Breast epithelium (tissue), 4 donors: Measurements from ENCODE around the gene BAG5. TPM values are rescaled to one million over a fixed set of nuclear protein-coding genes. Genes with fewer than 3 reads are reported as not detected.

ENCODE experiments used
- DNase-seq, 2 donors: peaks; one replicate each; pipeline ENCODE4 v3.0.0-alpha.2; 2019; ENCODE audit warnings: low spot score in 2 of 2
- H3K27ac ChIP-seq, 2 donors: fragments of 200-600 bp; sonication (generic) in 1 of 2; one replicate each; pipeline ENCODE4 v1.5.1; 2016 to 2019; ENCODE audit warnings: mild to moderate bottlenecking in 1 of 2
- H3K27me3 ChIP-seq, 2 donors: fragments of 200-600 bp; sonication (generic) in 1 of 2; one replicate each; pipeline versions ENCODE4 v1.5.1 to v1.6.0; 2017 to 2019; ENCODE audit warnings: control low read depth in 1 of 2, mild to moderate bottlenecking in 1 of 2
- H3K36me3 ChIP-seq: fragments of 200-600 bp; one replicate; pipeline ENCODE4 v1.5.1; 2019
- H3K4me1 ChIP-seq, 2 donors: fragments of 200-600 bp; sonication (generic); one replicate each; pipeline ENCODE4 v1.5.1; 2016 to 2019; ENCODE audit warnings: control low read depth in 1 of 2
- H3K4me3 ChIP-seq, 3 donors: fragments of 200-600 bp; sonication (generic); 1 replicate in 2 of 3; 2 replicates in 1 of 3; pipeline ENCODE4 v1.5.1; 2016 to 2019; ENCODE audit warnings: mild to moderate bottlenecking in 3 of 3, moderate library complexity in 2 of 3
- H3K9me3 ChIP-seq, 2 donors: fragments of 200-600 bp; sonication (generic) in 1 of 2; one replicate each; pipeline ENCODE4 v1.5.1; 2016 to 2019; ENCODE audit warnings: control low read depth in 1 of 2
- CTCF ChIP-seq, 3 donors: fragments of 450-650 bp; IDR thresholded peaks; one replicate each; pipeline ENCODE4 v1.5.1; 2016 to 2017; ENCODE audit warnings: antibody characterized with exemption in 3 of 3, mild to moderate bottlenecking in 3 of 3, moderate library complexity in 3 of 3
- POLR2A ChIP-seq: fragments of 450-650 bp; IDR thresholded peaks from one replicate; pipeline ENCODE4 v1.6.1; 2016; ENCODE audit warnings: antibody characterized with exemption, mild to moderate bottlenecking, moderate library complexity
- POLR2AphosphoS5 ChIP-seq, 3 donors: sonication (generic); formaldehyde crosslinking; IDR thresholded peaks; one replicate each; pipeline ENCODE4 v1.6.1; 2017; ENCODE audit warnings: antibody characterized with exemption in 3 of 3
- intact Hi-C: fragments of 100-400 bp; cut with DNase I; formaldehyde crosslinking; loops from one replicate; pipeline ENCODE4 v1.15.1; 2023; ENCODE audit warnings: low total_unique reads
- total RNA-seq, 3 donors: library from RNA; depleted of rRNA; stranded (reverse); fragments of >200 nt; gene quantifications; one replicate each; pipeline ENCODE4 v1.1.0, GENCODE V29; 2016

Gene BAG5
- total RNA-seq, 3 donors from 2014 or later, result 29.5 to 45.4 (median 38.5) TPM

GRCh38 chr14:103535081-103535890 lies 27.2 kb downstream of the BAG5 start:
- H3K27me3 ChIP-seq, result no peaks in the 10 kb centered on the region
- no peak for TF ChIP-seq POLR2AphosphoS5 (IDR thresholded peaks at IDR 0.05)
- no peak for TF ChIP-seq POLR2A
- no peak for TF ChIP-seq CTCF (IDR thresholded peaks at IDR 0.05)
- intact Hi-C loops, result no loop called here
- no peaks in the 10 kb centered on the region for H3K9me3 ChIP-seq
- H3K4me1 ChIP-seq, result peaks cover 9% of the 10 kb centered on the region in 2 donors
- H3K27ac ChIP-seq, result no peak overlapping the region
- H3K4me3 ChIP-seq, result no peak overlapping the region
- no peaks in the 10 kb centered on the region for H3K36me3 ChIP-seq
- DNase-seq, result no peak

- no peak overlapping the region for H3K4me3 ChIP-seq
These were observed 27.8 kb downstream of the BAG5 start for GRCh38 chr14:103534576-103535061.

GRCh38 chr14:103533999-103534575 lies 28.4 kb downstream of the BAG5 start:
- Histone ChIP-seq H3K27ac (no peak overlapping the region), H3K4me1 (peaks cover 12 to 14% of the 10 kb centered on the region in 2 donors), H3K27me3 (no peaks in the 10 kb centered on the region), H3K4me3 (no peak overlapping the region), H3K9me3 (no peaks in the 10 kb centered on the region), H3K36me3 (no peaks in the 10 kb centered on the region)
- no peak for TF ChIP-seq CTCF (IDR thresholded peaks at IDR 0.05)
- TF ChIP-seq POLR2AphosphoS5 (IDR thresholded peaks at IDR 0.05), result no peak
- no peak for DNase-seq
- intact Hi-C loops, result no loop called here

More at GRCh38 chr14:103534576-103535061, 27.8 kb downstream of the BAG5 start:
- Histone ChIP-seq H3K27me3 (no peaks in the 10 kb centered on the region), H3K27ac (no peak overlapping the region), H3K9me3 (no peaks in the 10 kb centered on the region), H3K36me3 (no peaks in the 10 kb centered on the region), H3K4me1 (peaks cover 11 to 12% of the 10 kb centered on the region in 2 donors)
- intact Hi-C loops, result no loop called here
- no peak for DNase-seq
- TF ChIP-seq POLR2A (no peak), POLR2AphosphoS5 (IDR thresholded peaks at IDR 0.05) (no peak), CTCF (IDR thresholded peaks at IDR 0.05) (no peak)

- no peaks in the 10 kb centered on the region for H3K36me3 ChIP-seq
- H3K27me3 ChIP-seq, result no peaks in the 10 kb centered on the region
- no peak overlapping the region for H3K4me3 ChIP-seq
- TF ChIP-seq CTCF (IDR thresholded peaks at IDR 0.05) (no peak), POLR2AphosphoS5 (IDR thresholded peaks at IDR 0.05) (no peak), POLR2A (no peak)
- no peaks in the 10 kb centered on the region for H3K9me3 ChIP-seq
- no peak overlapping the region for H3K27ac ChIP-seq
- H3K4me1 ChIP-seq, result peaks cover 5 to 15% of the 10 kb centered on the region in 2 donors
- DNase-seq, result no peak
- intact Hi-C loops, result no loop called here
These were observed 29.1 kb downstream of the BAG5 start for GRCh38 chr14:103533137-103533998.
